K562 (cell line): ENCODE data around the gene SPRYD7. TPM values are rescaled to one million over a fixed set of nuclear protein-coding genes. Genes with fewer than 3 reads are reported as not detected.
A peak's percentile ranks its signal among the peaks of the same experiment; 100 is the strongest.

Source experiments
- CHD7 ChIP-seq: fragments of 200-600 bp; sonication (generic); IDR thresholded peaks from one replicate; pipeline ENCODE4 v1.6.1; 2012; ENCODE audit warnings: mild to moderate bottlenecking, low read depth, low read length, inconsistent platforms
- HOMEZ ChIP-seq: fragments of 250-450 bp; sonication (Bioruptor Pico); IDR thresholded peaks from 2 replicates; pipeline ENCODE4 v1.4.0; 2020; ENCODE audit warnings: mild to moderate bottlenecking, moderate library complexity
- NFYB ChIP-seq: IDR thresholded peaks from 2 replicates; pipeline ENCODE4 v1.6.1; 2011; ENCODE audit warnings: mild to moderate bottlenecking, moderate library complexity; ENCODE audit not compliant: insufficient read length; ENCODE audit errors: extremely low read depth
- RREB1 ChIP-seq: fragments of 250-450 bp; sonication (Bioruptor Pico); IDR thresholded peaks from 2 replicates; pipeline ENCODE4 v1.4.0; 2020
- SETDB1 ChIP-seq: IDR thresholded peaks from one replicate; pipeline ENCODE4 v1.6.1; 2012; ENCODE audit warnings: low read length, control low read depth, inconsistent platforms
- SMAD1 ChIP-seq: fragments of 150-350 bp; IDR thresholded peaks from 2 replicates; pipeline ENCODE4 v1.6.1; 2014; ENCODE audit warnings: low read length, low read depth; ENCODE audit not compliant: partially characterized antibody
- SOX6 ChIP-seq: fragments of 450-650 bp; IDR thresholded peaks from 2 replicates; pipeline ENCODE4 v1.6.1; 2014; ENCODE audit warnings: mild to moderate bottlenecking
- polyA plus RNA-seq, 8 experiments: library from polyadenylated mRNA; depleted of rRNA in 4 of 8; stranded (reverse) in 5 of 8; unstranded in 3 of 8; fragments of >200 nt; fragmentation: Nextera tagmentation in 2 of 8; fragmentation: Illumina TruSeq in 1 of 8; extraction: Ambion mirVana in 2 of 8; extraction: Trizol in 1 of 8; gene quantifications; 2 replicates each; pipeline versions ENCODE4 v1.2.1 to v1.2.3, GENCODE V29; 2011 to 2014; ENCODE audit warnings: inconsistent platforms in 1 of 8, missing spikeins in 1 of 8
- total RNA-seq, 7 experiments: library from RNA; depleted of rRNA in 6 of 7; stranded (reverse); fragments of >200 nt in 6 of 7; fragmentation: Illumina TruSeq in 2 of 7; extraction: Trizol in 2 of 7; gene quantifications; 2 replicates each; pipeline versions ENCODE4 v1.2.1 to v1.2.3, GENCODE V29; 2011 to 2021; ENCODE audit warnings: low replicate concordance in 1 of 7

The SPRYD7 gene
- total and polyA plus RNA-seq, 9 of the 15 experiments (the other 6 are each of a cell fraction or from before 2014, with no cell fraction given): 4.3 to 11.0 (median 7.9) TPM

GRCh38 chr13:49936075-49936967 is at the start of gene SPRYD7 (continued):
- TF ChIP-seq RREB1: peak; percentile 72; the same call in 1 of the 2 replicates
- no peak for TF ChIP-seq HOMEZ
- no peak for TF ChIP-seq NFYB
- TF ChIP-seq CHD7: no peak
- TF ChIP-seq SMAD1: peak; percentile 31
- TF ChIP-seq SOX6: peak; percentile 49
- no peak for TF ChIP-seq SETDB1
